Tibial artery (tissue), 4 donors: ENCODE data around the gene H2AZ2.

Experiments used
- DNase-seq, 2 donors: peaks; one replicate each; pipeline ENCODE4 v3.0.0-alpha.2; 2019
- H3K27ac ChIP-seq, 2 donors: fragments of 200-600 bp; sonication (generic) in 1 of 2; 1 replicate in 1 of 2; 2 replicates in 1 of 2; pipeline ENCODE4 v1.5.1; 2018 to 2019; ENCODE audit warnings: mild to moderate bottlenecking in 1 of 2
- H3K27me3 ChIP-seq, 2 donors: fragments of 200-600 bp; sonication (generic) in 1 of 2; one replicate each; pipeline versions ENCODE4 v1.5.1 to v1.6.0; 2016 to 2019
- H3K36me3 ChIP-seq, 3 donors: fragments of 200-600 bp; sonication (generic) in 2 of 3; one replicate each; pipeline ENCODE4 v1.5.1; 2016 to 2019; ENCODE audit warnings: mild to moderate bottlenecking in 2 of 3
- H3K4me1 ChIP-seq, 4 donors: fragments of 200-600 bp; sonication (generic) in 2 of 4; 1 replicate in 3 of 4; 2 replicates in 1 of 4; pipeline ENCODE4 v1.5.1; 2016 to 2019
- H3K4me3 ChIP-seq, 2 donors: fragments of 200-600 bp; sonication (generic) in 1 of 2; 1 replicate in 1 of 2; 2 replicates in 1 of 2; pipeline ENCODE4 v1.5.1; 2018 to 2019; ENCODE audit warnings: mild to moderate bottlenecking in 2 of 2
- H3K9me3 ChIP-seq, 3 donors: fragments of 200-600 bp; sonication (generic) in 1 of 3; one replicate each; pipeline ENCODE4 v1.5.1; 2016 to 2019
- CTCF ChIP-seq, 2 experiments: fragments of 200-600 bp in 1 of 2; fragments of 450-650 bp in 1 of 2; IDR thresholded peaks; one replicate each; pipeline ENCODE4 v1.5.1; 2017 to 2019; ENCODE audit warnings: antibody characterized with exemption in 2 of 2, mild to moderate bottlenecking in 1 of 2, moderate library complexity in 1 of 2
- intact Hi-C: fragments of 100-400 bp; cut with DNase I; formaldehyde crosslinking; loops from one replicate; pipeline ENCODE4 v1.15.0; 2023; ENCODE audit warnings: low total_unique reads

Gene H2AZ2

GRCh38 chr7:44802418-44803025 is 45.4 kb downstream of the H2AZ2 start:
- Histone ChIP-seq H3K36me3 (peaks cover 50 to 64% (median 55%) of the 10 kb centered on the region in 3 donors), H3K4me3 (no peak overlapping the region), H3K9me3 (no peaks in the 10 kb centered on the region), H3K27me3 (no peaks in the 10 kb centered on the region), H3K4me1 (peaks cover 0 to 28% (median 20%) of the 10 kb centered on the region in 4 donors), H3K27ac (no peak overlapping the region)
- TF ChIP-seq CTCF (IDR thresholded peaks at IDR 0.05) = no peak
- intact Hi-C loops = no loop called here
- DNase-seq = no peak

- Histone ChIP-seq H3K27me3 (no peaks in the 10 kb centered on the region), H3K27ac (no peak overlapping the region), H3K4me1 (peaks cover 0 to 28% (median 20%) of the 10 kb centered on the region in 4 donors), H3K36me3 (peaks cover 50 to 64% (median 55%) of the 10 kb centered on the region in 3 donors), H3K4me3 (no peak overlapping the region), H3K9me3 (no peaks in the 10 kb centered on the region)
- intact Hi-C loops = no loop called here
- no peak for DNase-seq
- TF ChIP-seq CTCF (IDR thresholded peaks at IDR 0.05) = no peak
Observed at GRCh38 chr7:44801890-44802289, 46.0 kb downstream of the H2AZ2 start.

- no peak overlapping the region for H3K27ac ChIP-seq
- TF ChIP-seq CTCF (IDR thresholded peaks at IDR 0.05) = no peak
- H3K36me3 ChIP-seq = peaks cover 50 to 56% (median 55%) of the 10 kb centered on the region in 3 donors
Observed at GRCh38 chr7:44799939-44800338, 47.9 kb downstream of the H2AZ2 start.

GRCh38 chr7:44798649-44799305 is 49.1 kb downstream of the H2AZ2 start:
- H3K4me1 ChIP-seq = peaks cover 0 to 28% (median 21%) of the 10 kb centered on the region in 4 donors
- H3K27me3 ChIP-seq = no peaks in the 10 kb centered on the region
- no peaks in the 10 kb centered on the region for H3K9me3 ChIP-seq
- no peak for DNase-seq
- H3K4me3 ChIP-seq = peak overlapping the region; percentile 72 to 88
- intact Hi-C loops = no loop called here
- TF ChIP-seq CTCF (IDR thresholded peaks at IDR 0.05) = no peak
- H3K36me3 ChIP-seq = peaks cover 42 to 45% (median 43%) of the 10 kb centered on the region in 3 donors
- peak overlapping the region in 1 of 2 donors; percentile 98 for H3K27ac ChIP-seq

More at GRCh38 chr7:44799939-44800338, 47.9 kb downstream of the H2AZ2 start:
- intact Hi-C loops = no loop called here
- peaks cover 0 to 28% (median 21%) of the 10 kb centered on the region in 4 donors for H3K4me1 ChIP-seq
- DNase-seq = no peak
- no peaks in the 10 kb centered on the region for H3K27me3 ChIP-seq
- no peaks in the 10 kb centered on the region for H3K9me3 ChIP-seq
- H3K4me3 ChIP-seq = no peak overlapping the region

- peak overlapping the region; percentile 72 to 88 for H3K4me3 ChIP-seq
- no peaks in the 10 kb centered on the region for H3K27me3 ChIP-seq
- H3K4me1 ChIP-seq = peaks cover 0 to 28% (median 21%) of the 10 kb centered on the region in 4 donors
- TF ChIP-seq CTCF (IDR thresholded peaks at IDR 0.05) = peak; percentile 21 to 23
- peak; percentile 92 to 96 for DNase-seq
- H3K36me3 ChIP-seq = peaks cover 30 to 33% (median 31%) of the 10 kb centered on the region in 3 donors
- peak overlapping the region; percentile 94 to 98 for H3K27ac ChIP-seq
- intact Hi-C loops = loop anchor here (2.0 kb wide), 1 partner anchor 49 kb away; no protein-coding TSS in a partner anchor
- no peaks in the 10 kb centered on the region for H3K9me3 ChIP-seq
Observed at GRCh38 chr7:44797329-44798258, 50.3 kb downstream of the H2AZ2 start.
